HCT116 (cell line): ENCODE data around the gene KANSL1. TPM values are rescaled to one million over a fixed set of nuclear protein-coding genes. Genes with fewer than 3 reads are reported as not detected.
"Not testable (repeated sequence)": the region's sequence is repeated elsewhere in the genome, so short reads cannot be mapped to it uniquely, and the experiment has no call there.

Experiments
- ATAC-seq: fragments of 200-7000 bp; cut with Tn5 transposase; 2 replicates; pipeline ENCODE4 v1.9.1; 2020; ENCODE audit warnings: mild to moderate bottlenecking, moderate library complexity
- BruUV-seq: library from RNA; stranded (reverse); fragments of 400-500 nt; replicated peaks from 2 replicates; lab custom pipeline; 2021; lab: Mats Ljungman, UMichigan
- CTCF ChIA-PET: fragments of 300-600 bp; sonication (Branson Sonifier 250); formaldehyde crosslinking; loops from one replicate; lab custom pipeline; 2021; ENCODE audit warnings: antibody characterized with exemption; lab: Charles Lee
- POLR2A ChIA-PET: fragments of 300-600, 350-600 bp; sonication (Branson Sonifier 250); formaldehyde crosslinking; loops from one replicate; lab custom pipeline; 2021; ENCODE audit warnings: antibody characterized with exemption; lab: Charles Lee
- RAD21 ChIA-PET, 2 experiments: fragments of 300-600 bp; sonication (Branson Sonifier 250); formaldehyde crosslinking; loops; one replicate each; lab custom pipeline; 2023; ENCODE audit warnings: low total read pairs in 2 of 2; ENCODE audit not compliant: uncharacterized antibody in 2 of 2, unreplicated experiment in 2 of 2, low non-redundant PET in 1 of 2; lab: Charles Lee
- DNase-seq: peaks from one replicate; pipeline ENCODE4 v3.0.0-alpha.2; 2010; ENCODE audit warnings: low read depth, low spot score
- H2AFZ ChIP-seq: fragments of 200-600 bp; shearing (Covaris generic), sonication (generic); 2 replicates; pipeline ENCODE4 v1.6.1; 2017; ENCODE audit warnings: low read depth, mixed run types, mixed read lengths, antibody characterized with exemption, low read length; ENCODE audit not compliant: poor library complexity, severe bottlenecking
- H3K27ac ChIP-seq: 2 replicates; pipeline ENCODE4 v1.5.1; 2012; ENCODE audit warnings: low read depth, low read length
- H3K27me3 ChIP-seq: fragments of 200-600 bp; sonication (generic); 2 replicates; pipeline ENCODE4 v1.6.1; 2016; ENCODE audit warnings: mixed run types, low read length, mixed read lengths; ENCODE audit not compliant: insufficient read depth
- H3K36me3 ChIP-seq, 2 experiments: fragments of 200-500 bp in 1 of 2; fragments of 200-600 bp in 1 of 2; sonication (Bioruptor generic) in 1 of 2; sonication (generic) in 1 of 2; 2 replicates each; pipeline versions ENCODE4 v1.5.1 to v1.6.1; 2014 to 2016; ENCODE audit warnings: low read length in 2 of 2, inconsistent platforms in 1 of 2, mixed read lengths in 1 of 2, mixed run types in 1 of 2; ENCODE audit not compliant: insufficient read depth in 2 of 2, control insufficient read depth in 1 of 2
- H3K4me1 ChIP-seq, 2 experiments: fragments of 200-600 bp in 1 of 2; sonication (generic) in 1 of 2; 2 replicates each; pipeline versions ENCODE4 v1.5.1 to v1.6.1; 2012 to 2017; ENCODE audit warnings: low read length in 2 of 2, inconsistent platforms in 1 of 2, mild to moderate bottlenecking in 1 of 2, mixed read lengths in 1 of 2, mixed run types in 1 of 2, moderate library complexity in 1 of 2; ENCODE audit not compliant: insufficient read depth in 2 of 2, control insufficient read depth in 1 of 2
- H3K4me2 ChIP-seq: fragments of 200-600 bp; sonication (generic); 2 replicates; pipeline ENCODE4 v1.6.1; 2017; ENCODE audit warnings: mixed run types, low read length, mixed read lengths
- H3K4me3 ChIP-seq, 2 experiments: fragments of 200-600 bp in 1 of 2; sonication (generic) in 1 of 2; replicated peaks in 1 of 2; 2 replicates each; pipeline ENCODE4 v1.5.1; 2011 to 2016; ENCODE audit warnings: low read length in 2 of 2, control low read depth in 1 of 2, low read depth in 1 of 2, mild to moderate bottlenecking in 1 of 2, mixed read lengths in 1 of 2, mixed run types in 1 of 2
- H3K79me2 ChIP-seq: fragments of 200-600 bp; sonication (generic); 2 replicates; pipeline ENCODE4 v1.6.1; 2017; ENCODE audit warnings: mild to moderate bottlenecking, mixed run types, low read length, moderate library complexity, mixed read lengths; ENCODE audit not compliant: insufficient read depth
- H3K9ac ChIP-seq: fragments of 200-600 bp; sonication (generic); 2 replicates; pipeline ENCODE4 v1.6.1; 2016; ENCODE audit warnings: low read length, mixed read lengths
- H3K9me2 ChIP-seq: fragments of 200-600 bp; sonication (generic), shearing (Covaris generic); 2 replicates; pipeline ENCODE4 v1.6.1; 2017; ENCODE audit warnings: mixed run types, mild to moderate bottlenecking, moderate library complexity; ENCODE audit not compliant: insufficient read depth
- H3K9me3 ChIP-seq, 2 experiments: fragments of 200-500 bp in 1 of 2; fragments of 200-600 bp in 1 of 2; sonication (Bioruptor generic) in 1 of 2; sonication (generic) in 1 of 2; 2 replicates each; pipeline ENCODE4 v1.6.1; 2014 to 2017; ENCODE audit warnings: low read length in 2 of 2, mixed read lengths in 2 of 2, inconsistent platforms in 1 of 2, low read depth in 1 of 2, mild to moderate bottlenecking in 1 of 2, mixed run types in 1 of 2, moderate library complexity in 1 of 2; ENCODE audit not compliant: control insufficient read depth in 1 of 2, insufficient read depth in 1 of 2
- H4K20me1 ChIP-seq: fragments of 200-600 bp; sonication (generic), shearing (Covaris generic); 2 replicates; pipeline ENCODE4 v1.6.1; 2017; ENCODE audit warnings: mixed run types, mild to moderate bottlenecking, moderate library complexity; ENCODE audit not compliant: insufficient read depth
- CEBPB ChIP-seq: IDR thresholded peaks from 2 replicates; pipeline ENCODE4 v1.6.1; 2012; ENCODE audit warnings: low read depth
- CTCF ChIP-seq, 3 experiments: fragments of 200-600 bp in 1 of 3; sonication (generic) in 1 of 3; IDR thresholded peaks in 2 of 3; conservative IDR thresholded peaks in 1 of 3; 2 replicates each; pipeline ENCODE4 v1.5.1; 2012 to 2017; ENCODE audit warnings: low read depth in 2 of 3, low read length in 2 of 3, antibody characterized with exemption in 1 of 3, borderline replicate concordance in 1 of 3, control low read depth in 1 of 3, mild to moderate bottlenecking in 1 of 3, mixed read lengths in 1 of 3, mixed run types in 1 of 3, moderate library complexity in 1 of 3; ENCODE audit not compliant: insufficient read depth in 1 of 3
- EGR1 ChIP-seq: IDR thresholded peaks from 2 replicates; pipeline ENCODE4 v1.6.1; 2012; ENCODE audit warnings: low read depth
- EZH2 ChIP-seq: fragments of 200-600 bp; sonication (generic); IDR thresholded peaks from 2 replicates; pipeline ENCODE4 v1.6.1; 2017; ENCODE audit warnings: antibody characterized with exemption, mixed run types
- FOSL1 ChIP-seq: IDR thresholded peaks from 2 replicates; pipeline ENCODE4 v1.6.1; 2012; ENCODE audit warnings: low read depth
- POLR2AphosphoS5 ChIP-seq: IDR thresholded peaks from 2 replicates; pipeline ENCODE4 v1.6.1; 2011; ENCODE audit warnings: mild to moderate bottlenecking, low read depth, low read length, moderate library complexity
- RAD21 ChIP-seq: IDR thresholded peaks from 2 replicates; pipeline ENCODE4 v1.6.1; 2012; ENCODE audit warnings: low read depth, mild to moderate bottlenecking
- ZBTB33 ChIP-seq: IDR thresholded peaks from 2 replicates; pipeline ENCODE4 v1.6.1; 2011; ENCODE audit warnings: mild to moderate bottlenecking, low read length, moderate library complexity; ENCODE audit not compliant: insufficient replicate concordance; ENCODE audit errors: extremely low read depth
- intact Hi-C: fragments of 100-400 bp; cut with micrococcal nuclease; formaldehyde crosslinking; loops from 2 replicates; pipeline ENCODE4 v1.10.0; 2022
- total RNA-seq: library from RNA; stranded (reverse); gene quantifications from one replicate; pipeline ENCODE4 v1.2.1, GENCODE V29; 2021; ENCODE audit not compliant: unreplicated experiment

KANSL1 gene
- total RNA-seq, 1 experiment from 2014 or later = 77.5 TPM

GRCh38 chr17:46190763-46191162 is 2.5 kb downstream of the KANSL1 start:
- H4K20me1 ChIP-seq = peaks cover 46% of the 10 kb centered on the region

GRCh38 chr17:46186827-46187235 is 6.4 kb downstream of the KANSL1 start:
- TF ChIP-seq RAD21 = peak; percentile 40; the same call in 1 of the 2 replicates
- peak in 2 of 3 experiments; percentile 38 to 39; a peak in 3 of 6 replicates for TF ChIP-seq CTCF (IDR thresholded peaks at IDR 0.05 in 2 of 3, conservative IDR thresholded peaks at IDR 0.05 in 1 of 3; ENCODE audit: borderline replicate concordance in 1 of 3, insufficient read depth in 1 of 3, low read depth in 2 of 3, low read length in 2 of 3)
- BruUV-seq, H3K27ac ChIP-seq, H3K36me3 ChIP-seq, H3K9me2 ChIP-seq, H3K9ac ChIP-seq, H3K27me3 ChIP-seq, POLR2A ChIA-PET, DNase-seq, H2AFZ ChIP-seq, intact Hi-C loops, H3K9me3 ChIP-seq, H3K4me3 ChIP-seq: not testable (repeated sequence)
- ATAC-seq = peak; percentile 74
- Histone ChIP-seq H3K4me1 (peaks cover 16 to 43% of the 10 kb centered on the region in 2 experiments), H4K20me1 (peaks cover 65% of the 10 kb centered on the region), H3K79me2 (peaks cover 100% of the 10 kb centered on the region), H3K4me2 (peak overlapping the region; percentile 6; the same call in 1 of the 2 replicates)
- RAD21 ChIA-PET = interaction anchor here in 1 of 2 experiments (0.8 kb wide), 1 partner anchor 143 kb away, joined by 4 read pairs; no protein-coding TSS in a partner anchor
- CTCF ChIA-PET = interaction anchor here (0.8 to 1.8 kb wide), 6 partner anchors 9 to 184 kb away, joined by 3 to 16 read pairs (median 4); no protein-coding TSS in a partner anchor

More at GRCh38 chr17:46190763-46191162, 2.5 kb downstream of the KANSL1 start:
- H3K27ac ChIP-seq = no peak overlapping the region
- DNase-seq (no peak), ATAC-seq (no peak)
- BruUV-seq = no TSS peak
- H3K27me3 ChIP-seq = no peaks in the 10 kb centered on the region
- POLR2A ChIA-PET = no interaction called here
- H3K9me2 ChIP-seq = no peaks in the 10 kb centered on the region
- H3K36me3 ChIP-seq = no peaks in the 10 kb centered on the region
- no peak overlapping the region for H2AFZ ChIP-seq
- H3K9me3 ChIP-seq = no peaks in the 10 kb centered on the region
- H3K79me2 ChIP-seq = peaks cover 87% of the 10 kb centered on the region
- intact Hi-C loops = loop anchor here (5.0 kb wide), 1 partner anchor 188 kb away; no protein-coding TSS in a partner anchor
- CTCF ChIA-PET = no interaction called here
- RAD21 ChIA-PET = no interaction called here
- TF ChIP-seq ZBTB33 (no peak), POLR2AphosphoS5 (no peak), FOSL1 (no peak), EGR1 (no peak), EZH2 (no peak), CEBPB (no peak)
- peak overlapping the region in 1 of 2 experiments; percentile 84; a peak in 2 of 4 replicates for H3K4me3 ChIP-seq
- H3K4me2 ChIP-seq = peak overlapping the region; percentile 84
- H3K4me1 ChIP-seq = peaks cover 21 to 52% of the 10 kb centered on the region in 2 experiments
- peak overlapping the region; percentile 91; the same call in 1 of the 2 replicates for H3K9ac ChIP-seq
